Hepatocyte (in vitro differentiated cells): ENCODE results near the gene FHIP1A. TPM values are rescaled to one million over a fixed set of nuclear protein-coding genes. Genes with fewer than 3 reads are reported as not detected.

ENCODE experiments used
- DNase-seq: peaks from one replicate; pipeline ENCODE4 v3.0.0-alpha.2; 2016; ENCODE audit warnings: low spot score
- H2AFZ ChIP-seq: fragments of 200-600 bp; sonication (generic); 2 replicates; pipeline ENCODE4 v1.6.0; 2016; ENCODE audit warnings: antibody characterized with exemption, mild to moderate bottlenecking
- H3K27ac ChIP-seq: fragments of 200-600 bp; sonication (generic); 2 replicates; pipeline ENCODE4 v1.5.1; 2016; ENCODE audit warnings: mild to moderate bottlenecking
- H3K27me3 ChIP-seq: fragments of 200-600 bp; sonication (generic); 2 replicates; pipeline ENCODE4 v1.6.1; 2016
- H3K36me3 ChIP-seq: fragments of 200-600 bp; sonication (generic); replicated peaks from 2 replicates; pipeline ENCODE4 v1.5.1; 2016; ENCODE audit warnings: low read depth; ENCODE audit not compliant: insufficient read depth
- H3K4me1 ChIP-seq: fragments of 200-600 bp; sonication (generic); 2 replicates; pipeline ENCODE4 v1.5.1; 2016; ENCODE audit warnings: mild to moderate bottlenecking, moderate library complexity; ENCODE audit not compliant: insufficient read depth
- H3K4me2 ChIP-seq: fragments of 200-600 bp; sonication (generic); 2 replicates; pipeline ENCODE4 v1.6.0; 2016
- H3K4me3 ChIP-seq: fragments of 200-600 bp; sonication (generic); 2 replicates; pipeline ENCODE4 v1.5.1; 2016; ENCODE audit warnings: mild to moderate bottlenecking
- H3K79me2 ChIP-seq: fragments of 200-600 bp; sonication (generic); 2 replicates; pipeline ENCODE4 v1.6.0; 2017; ENCODE audit warnings: mild to moderate bottlenecking
- H3K9me2 ChIP-seq: fragments of 200-600 bp; sonication (generic); replicated peaks from 2 replicates; pipeline ENCODE4 v1.6.0; 2017; ENCODE audit warnings: mild to moderate bottlenecking; ENCODE audit not compliant: insufficient read depth
- H3K9me3 ChIP-seq: fragments of 200-600 bp; sonication (generic); 2 replicates; pipeline ENCODE4 v1.5.1; 2016; ENCODE audit warnings: low read depth, mild to moderate bottlenecking
- H4K20me1 ChIP-seq: fragments of 200-600 bp; sonication (generic); 2 replicates; pipeline ENCODE4 v1.6.0; 2016; ENCODE audit warnings: mild to moderate bottlenecking; ENCODE audit not compliant: insufficient read depth, poor library complexity, severe bottlenecking
- EZH2 ChIP-seq: fragments of 200-600 bp; sonication (generic); IDR thresholded peaks from 2 replicates; pipeline ENCODE4 v1.6.1; 2016; ENCODE audit warnings: antibody characterized with exemption, mild to moderate bottlenecking, borderline replicate concordance
- EZH2phosphoT487 ChIP-seq: fragments of 200-600 bp; sonication (generic); IDR thresholded peaks from one replicate; pipeline ENCODE4 v1.6.1; 2018; ENCODE audit warnings: antibody characterized with exemption, mild to moderate bottlenecking, low read depth, moderate library complexity; ENCODE audit not compliant: unreplicated experiment, severe bottlenecking
- WGBS: methylation state at CpG from one replicate; pipeline ENCODE4 v1.1.6; 2016; ENCODE audit warnings: low lambda C conversion rate; ENCODE audit errors: missing lambda C conversion rate; 5-methylcytosine and 5-hydroxymethylcytosine counted together
- polyA plus RNA-seq: library from polyadenylated mRNA; unstranded; fragments of >200 nt; fragmentation: Nextera tagmentation; extraction: Ambion mirVana; gene quantifications from 2 replicates; pipeline ENCODE4 v1.2.1, GENCODE V29; 2016
- total RNA-seq: library from RNA; depleted of rRNA; stranded (reverse); fragments of >200 nt; gene quantifications from 2 replicates; pipeline ENCODE4 v1.2.3, GENCODE V29; 2014
- TF ChIP-seq, protein P1 (sequence below): fragments of 200-600 bp; sonication (generic); IDR thresholded peaks from 2 replicates; pipeline ENCODE4 v1.5.1; 2016; ENCODE audit warnings: antibody characterized with exemption, mild to moderate bottlenecking; ENCODE audit not compliant: poor library complexity

The FHIP1A gene
- total and polyA plus RNA-seq, 2 experiments from 2014 or later, result 1.8 to 7.1 TPM

DNA sequence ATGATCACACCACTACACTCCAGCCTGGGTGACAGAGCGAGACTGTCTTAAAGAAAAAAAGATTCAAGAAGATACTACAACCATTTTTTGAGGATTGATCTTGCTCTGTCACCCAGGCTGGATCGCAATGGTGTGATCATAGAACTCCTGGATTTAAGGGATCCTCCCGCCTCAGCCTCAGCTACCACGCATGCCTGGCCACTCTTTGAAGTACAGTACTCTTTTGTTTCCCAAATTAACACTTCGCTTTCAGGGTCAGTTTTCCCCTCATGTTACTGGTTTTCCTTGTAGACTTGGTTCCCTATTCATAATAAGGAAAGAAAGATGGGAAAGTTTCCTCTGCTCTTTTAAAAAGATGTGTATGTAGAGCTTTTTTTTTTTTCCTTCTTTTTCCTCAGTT is 34.3 kb downstream of the FHIP1A start:
- Histone ChIP-seq H3K79me2 (no peaks in the 10 kb centered on the region), H2AFZ (no peak overlapping the region), H3K27me3 (no peaks in the 10 kb centered on the region), H3K4me1 (no peaks in the 10 kb centered on the region), H3K9me2 (no peaks in the 10 kb centered on the region), H3K27ac (no peak overlapping the region), H3K9me3 (no peaks in the 10 kb centered on the region), H3K36me3 (no peaks in the 10 kb centered on the region), H3K4me3 (no peak overlapping the region), H4K20me1 (no peaks in the 10 kb centered on the region), H3K4me2 (no peak overlapping the region)
- TF ChIP-seq EZH2phosphoT487 (no peak), EZH2 (no peak)
- TF ChIP-seq, protein P1, sequence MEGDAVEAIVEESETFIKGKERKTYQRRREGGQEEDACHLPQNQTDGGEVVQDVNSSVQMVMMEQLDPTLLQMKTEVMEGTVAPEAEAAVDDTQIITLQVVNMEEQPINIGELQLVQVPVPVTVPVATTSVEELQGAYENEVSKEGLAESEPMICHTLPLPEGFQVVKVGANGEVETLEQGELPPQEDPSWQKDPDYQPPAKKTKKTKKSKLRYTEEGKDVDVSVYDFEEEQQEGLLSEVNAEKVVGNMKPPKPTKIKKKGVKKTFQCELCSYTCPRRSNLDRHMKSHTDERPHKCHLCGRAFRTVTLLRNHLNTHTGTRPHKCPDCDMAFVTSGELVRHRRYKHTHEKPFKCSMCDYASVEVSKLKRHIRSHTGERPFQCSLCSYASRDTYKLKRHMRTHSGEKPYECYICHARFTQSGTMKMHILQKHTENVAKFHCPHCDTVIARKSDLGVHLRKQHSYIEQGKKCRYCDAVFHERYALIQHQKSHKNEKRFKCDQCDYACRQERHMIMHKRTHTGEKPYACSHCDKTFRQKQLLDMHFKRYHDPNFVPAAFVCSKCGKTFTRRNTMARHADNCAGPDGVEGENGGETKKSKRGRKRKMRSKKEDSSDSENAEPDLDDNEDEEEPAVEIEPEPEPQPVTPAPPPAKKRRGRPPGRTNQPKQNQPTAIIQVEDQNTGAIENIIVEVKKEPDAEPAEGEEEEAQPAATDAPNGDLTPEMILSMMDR, result no peak
- WGBS, result 79% methylated on average over 5 of the region's 5 CpGs
- no peak for DNase-seq

DNA sequence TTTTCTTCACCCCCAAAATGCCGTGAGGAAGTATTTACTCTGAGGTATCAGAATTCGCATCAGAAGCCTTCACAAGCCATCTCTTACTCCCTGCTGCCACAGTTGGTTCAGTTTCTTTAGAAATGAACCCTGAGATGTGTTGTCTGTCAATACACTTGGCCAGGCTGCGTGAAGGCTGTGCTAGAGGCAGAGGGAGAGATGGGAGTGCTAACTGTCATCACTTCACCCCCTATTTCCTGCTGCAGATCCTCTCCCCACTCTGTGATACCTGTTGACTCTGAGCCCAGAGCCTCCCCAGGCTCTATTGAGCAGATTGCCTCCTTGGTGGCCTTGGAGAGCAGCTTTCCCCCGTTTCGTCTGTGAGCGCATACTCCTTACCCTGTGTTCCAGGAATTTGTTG is 34.8 kb downstream of the FHIP1A start:
- H3K9me2 ChIP-seq, result no peaks in the 10 kb centered on the region
- no peak overlapping the region for H3K4me2 ChIP-seq
- no peaks in the 10 kb centered on the region for H3K4me1 ChIP-seq
- no peak for DNase-seq
- H3K9me3 ChIP-seq, result no peaks in the 10 kb centered on the region
- H3K36me3 ChIP-seq, result no peaks in the 10 kb centered on the region
- no peaks in the 10 kb centered on the region for H4K20me1 ChIP-seq
- H3K27me3 ChIP-seq, result no peaks in the 10 kb centered on the region
- TF ChIP-seq EZH2phosphoT487, result no peak
- no peak overlapping the region for H3K27ac ChIP-seq
- H3K79me2 ChIP-seq, result no peaks in the 10 kb centered on the region
- H2AFZ ChIP-seq, result no peak overlapping the region
- no peak overlapping the region for H3K4me3 ChIP-seq
- 82% methylated on average over 6 of the region's 6 CpGs for WGBS

DNA sequence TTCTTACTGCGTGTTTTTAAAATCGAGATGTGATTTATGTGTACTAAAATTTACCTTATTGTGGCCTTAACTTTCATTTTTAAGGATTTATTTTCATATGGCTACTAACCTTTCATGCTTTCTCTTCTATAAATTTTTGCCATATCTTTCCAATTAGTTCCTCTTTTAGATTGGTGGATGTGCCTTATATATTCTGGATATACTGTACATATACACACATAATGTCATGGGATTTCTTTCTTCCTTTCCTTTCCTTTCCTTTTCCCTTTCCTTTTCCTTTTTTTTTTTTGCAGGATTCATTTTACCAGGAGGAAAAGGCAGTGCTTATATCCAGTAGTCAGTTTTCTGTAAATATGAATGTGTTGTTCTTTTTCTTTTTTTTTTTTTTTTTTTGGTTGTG is 37.2 kb downstream of the FHIP1A start:
- no peak for DNase-seq
- H3K4me2 ChIP-seq, result no peak overlapping the region

GRCh38 chr4:151454513-151454912 is 45.5 kb downstream of the FHIP1A start:
- Histone ChIP-seq H3K27ac (no peak overlapping the region), H4K20me1 (no peaks in the 10 kb centered on the region), H3K4me3 (no peak overlapping the region), H3K4me1 (no peaks in the 10 kb centered on the region), H2AFZ (no peak overlapping the region), H3K9me3 (no peaks in the 10 kb centered on the region), H3K4me2 (no peak overlapping the region), H3K36me3 (no peaks in the 10 kb centered on the region), H3K27me3 (no peaks in the 10 kb centered on the region), H3K9me2 (no peaks in the 10 kb centered on the region), H3K79me2 (peaks cover 2% of the 10 kb centered on the region)
- DNase-seq, result no peak
- no peak for TF ChIP-seq EZH2
- TF ChIP-seq, protein P1, result no peak
- no peak for TF ChIP-seq EZH2phosphoT487
- WGBS, result 87% methylated on average over 5 of the region's 5 CpGs

More for the DNA sequence above, 37.2 kb downstream of the FHIP1A start:
- Histone ChIP-seq H4K20me1 (no peaks in the 10 kb centered on the region), H3K9me3 (no peaks in the 10 kb centered on the region), H3K36me3 (no peaks in the 10 kb centered on the region), H3K4me1 (no peaks in the 10 kb centered on the region), H3K9me2 (no peaks in the 10 kb centered on the region), H3K27ac (no peak overlapping the region), H3K79me2 (no peaks in the 10 kb centered on the region), H3K27me3 (no peaks in the 10 kb centered on the region), H2AFZ (no peak overlapping the region), H3K4me3 (no peak overlapping the region)
- 97% methylated on average over 2 of the region's 2 CpGs for WGBS
- no peak for TF ChIP-seq EZH2
- TF ChIP-seq, protein P1, result no peak
- no peak for TF ChIP-seq EZH2phosphoT487
